WTC11 (cell line): ENCODE measurements around the gene ABCA12. TPM values are rescaled to one million over a fixed set of nuclear protein-coding genes. Genes with fewer than 3 reads are reported as not detected.

ENCODE experiments used
- ATAC-seq: fragments of 200-7000 bp; cut with Tn5 transposase; 2 replicates; pipeline ENCODE4 v1.10.0; 2021; ENCODE audit warnings: mild to moderate bottlenecking, moderate library complexity
- Bru-seq: library from RNA; stranded (reverse); fragments of 400-500 nt; gene quantifications from one replicate; lab custom pipeline; 2021; lab: Mats Ljungman, UMichigan
- CTCF ChIA-PET: fragments of 300-600 bp; sonication (Branson Sonifier 250); formaldehyde crosslinking; loops from one replicate; lab custom pipeline; 2021; ENCODE audit warnings: antibody characterized with exemption; lab: Charles Lee
- POLR2A ChIA-PET: fragments of 350-600 bp; sonication (Branson Sonifier 250); formaldehyde crosslinking; loops from one replicate; lab custom pipeline; 2021; ENCODE audit warnings: antibody characterized with exemption; lab: Charles Lee
- DNase-seq: peaks from one replicate; pipeline ENCODE4 v3.0.0; 2021; ENCODE audit warnings: low spot score
- H3K27ac Mint-ChIP-seq: 2 replicates; pipeline ENCODE4 v1.8.0; 2021; ENCODE audit warnings: mixed read lengths
- H3K27me3 Mint-ChIP-seq: 2 replicates; pipeline ENCODE4 v1.8.0; 2021; ENCODE audit warnings: low read depth, mild to moderate bottlenecking, moderate library complexity, mixed read lengths
- H3K36me3 Mint-ChIP-seq: 2 replicates; pipeline ENCODE4 v1.8.0; 2021; ENCODE audit warnings: mixed read lengths
- H3K4me1 Mint-ChIP-seq: 2 replicates; pipeline ENCODE4 v1.8.0; 2022; ENCODE audit warnings: mixed read lengths
- H3K4me3 Mint-ChIP-seq: 2 replicates; pipeline ENCODE4 v1.8.0; 2021; ENCODE audit warnings: mild to moderate bottlenecking, moderate library complexity, mixed read lengths
- H3K9me3 Mint-ChIP-seq: 2 replicates; pipeline ENCODE4 v1.8.0; 2021; ENCODE audit warnings: mixed read lengths
- ATF3 ChIP-seq: sonication (generic); formaldehyde crosslinking; conservative IDR thresholded peaks from 2 replicates; pipeline ENCODE4 v1.8.1; 2022; ENCODE audit warnings: mild to moderate bottlenecking, missing genetic modification reagents
- CREB1 ChIP-seq: sonication (generic); formaldehyde crosslinking; IDR thresholded peaks from 2 replicates; pipeline ENCODE4 v1.8.0; 2023; ENCODE audit warnings: mild to moderate bottlenecking, missing genetic modification reagents
- E2F4 ChIP-seq: sonication (generic); formaldehyde crosslinking; IDR thresholded peaks from 2 replicates; pipeline ENCODE4 v1.8.1; 2022; ENCODE audit warnings: low read depth, mild to moderate bottlenecking, moderate library complexity, missing genetic modification reagents, borderline replicate concordance
- ELF4 ChIP-seq: sonication (generic); formaldehyde crosslinking; IDR thresholded peaks from 2 replicates; pipeline ENCODE4 v1.8.1; 2022; ENCODE audit warnings: low read depth, mild to moderate bottlenecking, moderate library complexity, missing genetic modification reagents
- IRF2 ChIP-seq: sonication (generic); formaldehyde crosslinking; IDR thresholded peaks from 2 replicates; pipeline ENCODE4 v1.8.0; 2022; ENCODE audit warnings: low read depth, missing genetic modification reagents, borderline replicate concordance
- KAT7 ChIP-seq: sonication (generic); formaldehyde crosslinking; IDR thresholded peaks from 2 replicates; pipeline ENCODE4 v1.8.1; 2023; ENCODE audit warnings: missing genetic modification reagents, mild to moderate bottlenecking, borderline replicate concordance
- MAX ChIP-seq: sonication (generic); formaldehyde crosslinking; IDR thresholded peaks from 2 replicates; pipeline ENCODE4 v1.8.0; 2022; ENCODE audit warnings: mild to moderate bottlenecking, missing genetic modification reagents
- NFE2L1 ChIP-seq: sonication (generic); formaldehyde crosslinking; IDR thresholded peaks from 2 replicates; pipeline ENCODE4 v1.8.1; 2023; ENCODE audit warnings: missing genetic modification reagents
- NFYB ChIP-seq: sonication (generic); formaldehyde crosslinking; conservative IDR thresholded peaks from 2 replicates; pipeline ENCODE4 v1.8.0; 2022; ENCODE audit warnings: low read depth, missing genetic modification reagents
- NR3C1 ChIP-seq: sonication (generic); formaldehyde crosslinking; conservative IDR thresholded peaks from 2 replicates; pipeline ENCODE4 v1.8.1; 2023; ENCODE audit warnings: low read depth, mild to moderate bottlenecking, missing genetic modification reagents
- PRDM15 ChIP-seq: sonication (generic); formaldehyde crosslinking; IDR thresholded peaks from 2 replicates; pipeline ENCODE4 v1.8.0; 2022; ENCODE audit warnings: missing genetic modification reagents
- PREB ChIP-seq: sonication (generic); formaldehyde crosslinking; IDR thresholded peaks from 2 replicates; pipeline ENCODE4 v1.8.1; 2022; ENCODE audit warnings: mild to moderate bottlenecking, missing genetic modification reagents, moderate library complexity, borderline replicate concordance
- SMAD3 ChIP-seq: sonication (generic); formaldehyde crosslinking; IDR thresholded peaks from 2 replicates; pipeline ENCODE4 v1.8.0; 2022; ENCODE audit warnings: missing genetic modification reagents, mild to moderate bottlenecking, borderline replicate concordance
- SMAD4 ChIP-seq: sonication (generic); formaldehyde crosslinking; IDR thresholded peaks from 2 replicates; pipeline ENCODE4 v1.8.0; 2022; ENCODE audit warnings: mild to moderate bottlenecking, missing genetic modification reagents
- STAT6 ChIP-seq: sonication (generic); formaldehyde crosslinking; conservative IDR thresholded peaks from 2 replicates; pipeline ENCODE4 v1.8.1; 2023; ENCODE audit warnings: mild to moderate bottlenecking, low read depth, missing genetic modification reagents, moderate library complexity
- TEAD1 ChIP-seq: sonication (generic); formaldehyde crosslinking; IDR thresholded peaks from 2 replicates; pipeline ENCODE4 v1.8.0; 2022; ENCODE audit warnings: mild to moderate bottlenecking, missing genetic modification reagents
- TP53 ChIP-seq: sonication (generic); formaldehyde crosslinking; IDR thresholded peaks from 2 replicates; pipeline ENCODE4 v1.8.1; 2023; ENCODE audit warnings: mild to moderate bottlenecking, missing genetic modification reagents
- ZNF416 ChIP-seq: fragments of 250-450 bp; sonication (Bioruptor Pico); IDR thresholded peaks from 2 replicates; pipeline ENCODE4 v1.9.0; 2021; ENCODE audit warnings: mild to moderate bottlenecking, inconsistent platforms
- ZNF512 ChIP-seq: sonication (generic); formaldehyde crosslinking; IDR thresholded peaks from 2 replicates; pipeline ENCODE4 v1.8.1; 2022; ENCODE audit warnings: missing genetic modification reagents, borderline replicate concordance
- ZSCAN18 ChIP-seq: fragments of 250-450 bp; sonication (Bioruptor Pico); IDR thresholded peaks from 2 replicates; pipeline ENCODE4 v2.1.2; 2022; ENCODE audit warnings: mild to moderate bottlenecking, moderate library complexity
- long read RNA-seq, 3 experiments: library from RNA in 1 of 3; library from capped mRNA in 1 of 3; library from polyadenylated mRNA in 1 of 3; unstranded in 2 of 3; stranded (forward) in 1 of 3; transcript quantifications; one replicate each; pipeline ENCODE4 v2.0.0, GENCODE V29; 2021
- total RNA-seq: library from RNA; stranded (reverse); gene quantifications from 3 replicates; pipeline ENCODE4 v1.2.3, GENCODE V29; 2021

The ABCA12 gene
- 0.04 TPM in 1 of 3 replicates, not detected in the others for total RNA-seq
- percentile 1 among the genes with signal in this experiment for Bru-seq, nascent RNA
- long read RNA-seq, experiment 1, partial matches to known transcripts: 0 of 1 reads
- long read RNA-seq, experiment 1, other reads (novel, unspliced or antisense): 1 of 1 reads
- long read RNA-seq, experiment 2: 0 reads
- long read RNA-seq, experiment 3: 0 reads

- POLR2A ChIA-PET: no interaction called here
- CTCF ChIA-PET: no interaction called here
- no peak for DNase-seq
- no peak for TF ChIP-seq ATF3 (CRISPR knock-in tag)
- no peak for TF ChIP-seq CREB1 (CRISPR knock-in tag)
- TF ChIP-seq PREB (CRISPR knock-in tag): no peak
- TF ChIP-seq STAT6: no peak
- TF ChIP-seq NFYB (CRISPR knock-in tag): no peak
- no peak for TF ChIP-seq ZNF416 (CRISPR knock-in tag)
- TF ChIP-seq NFE2L1 (CRISPR knock-in tag): no peak
- no peak for TF ChIP-seq KAT7 (CRISPR knock-in tag)
- H3K9me3 Mint-ChIP-seq: no peaks in the 10 kb centered on the region
- no peak within 1 kb of the TSS for H3K4me3 Mint-ChIP-seq
- H3K27ac Mint-ChIP-seq: no peak within 1 kb of the TSS
- H3K27me3 Mint-ChIP-seq: no peaks in the 10 kb centered on the region
- no peak for ATAC-seq
- H3K4me1 Mint-ChIP-seq: peaks cover 2% of the 10 kb centered on the region; the same call in 1 of the 2 replicates
- no peaks in the 10 kb centered on the region for H3K36me3 Mint-ChIP-seq
Measured at GRCh38 chr2:215138479-215138878, at the start of gene ABCA12. Gene ABCA12, minus strand, starts transcription at chr2:215138626. Its CDS starts 418 bp downstream, at chr2:215138208.

- ChIA-PET POLR2A (no interaction called here), CTCF (no interaction called here)
- no peaks in the 10 kb centered on the region; the same call in 1 of the 2 replicates for H3K27me3 Mint-ChIP-seq
- H3K9me3 Mint-ChIP-seq: peaks cover 5% of the 10 kb centered on the region; the same call in 1 of the 2 replicates
- H3K27ac Mint-ChIP-seq: no peak overlapping the region
- ATAC-seq (peak; percentile 44; the same call in 1 of the 2 replicates), DNase-seq (no peak)
- H3K36me3 Mint-ChIP-seq: no peaks in the 10 kb centered on the region
- H3K4me1 Mint-ChIP-seq: peaks cover 5% of the 10 kb centered on the region; the same call in 1 of the 2 replicates
- H3K4me3 Mint-ChIP-seq: no peak overlapping the region
- TF ChIP-seq ZSCAN18 (CRISPR knock-in tag): no peak
- no peak for TF ChIP-seq ZNF416 (CRISPR knock-in tag)
- no peak for TF ChIP-seq PRDM15
- no peak for TF ChIP-seq TP53
- TF ChIP-seq IRF2: no peak
- no peak for TF ChIP-seq ATF3 (CRISPR knock-in tag)
- no peak for TF ChIP-seq KAT7 (CRISPR knock-in tag)
- TF ChIP-seq SMAD4 (CRISPR knock-in tag): no peak
- no peak for TF ChIP-seq SMAD3 (CRISPR knock-in tag)
- TF ChIP-seq ZNF512 (CRISPR knock-in tag): no peak
- TF ChIP-seq TEAD1 (CRISPR knock-in tag): no peak
- TF ChIP-seq NR3C1 (CRISPR knock-in tag): no peak
- TF ChIP-seq NFYB (CRISPR knock-in tag): no peak
- no peak for TF ChIP-seq MAX (CRISPR knock-in tag)
- TF ChIP-seq E2F4 (CRISPR knock-in tag): no peak
- no peak for TF ChIP-seq ELF4 (CRISPR knock-in tag)
Measured at GRCh38 chr2:215188078-215188477, 49.7 kb upstream of the ABCA12 start.
